HG03439 (cell line): ENCODE results near the gene CLASP1.
"Not testable (repeated sequence)": the region's sequence is repeated elsewhere in the genome, so short reads cannot be mapped to it uniquely, and the experiment has no call there.

ENCODE experiments used
- ATAC-seq: cut with Tn5 transposase; IDR thresholded peaks from one replicate; pipeline ENCODE4 v1.9.1; 2021; ENCODE audit warnings: mild to moderate bottlenecking, moderate library complexity; ENCODE audit not compliant: unreplicated experiment

The CLASP1 gene

DNA sequence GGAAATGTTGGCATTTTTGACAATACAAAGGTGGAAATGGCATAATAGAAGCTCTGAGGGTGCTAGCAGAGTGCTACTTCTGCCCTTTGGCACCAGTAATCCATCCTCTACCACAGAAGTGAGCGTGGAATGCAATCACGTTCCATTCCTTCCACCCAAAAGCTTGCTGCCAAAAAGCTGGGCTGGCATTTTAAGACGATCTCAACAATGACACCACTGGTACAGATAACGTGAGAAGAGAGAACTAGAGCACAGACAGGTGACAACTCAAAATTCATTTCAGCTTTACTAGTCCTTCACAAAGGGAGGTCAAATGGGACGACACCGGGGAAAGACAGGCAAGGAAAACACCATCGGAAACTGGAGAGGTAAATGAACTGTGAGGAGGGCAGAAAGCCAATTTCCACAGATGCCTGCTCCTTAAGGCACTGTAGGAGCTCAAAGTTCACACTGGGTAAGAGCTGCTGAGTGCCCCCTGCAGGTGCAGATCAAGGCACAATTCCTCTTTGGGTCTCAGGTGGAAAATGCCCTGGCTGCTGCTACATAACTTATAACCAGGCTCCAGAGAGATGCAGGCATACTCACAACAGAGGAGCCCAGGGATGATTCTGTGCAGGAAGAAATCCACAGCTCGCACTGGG is 169.3 kb downstream of the CLASP1 start:
- no peak for ATAC-seq

- no peak for ATAC-seq
Observed at GRCh38 chr2:121478996-121479745, 170.1 kb downstream of the CLASP1 start.

DNA sequence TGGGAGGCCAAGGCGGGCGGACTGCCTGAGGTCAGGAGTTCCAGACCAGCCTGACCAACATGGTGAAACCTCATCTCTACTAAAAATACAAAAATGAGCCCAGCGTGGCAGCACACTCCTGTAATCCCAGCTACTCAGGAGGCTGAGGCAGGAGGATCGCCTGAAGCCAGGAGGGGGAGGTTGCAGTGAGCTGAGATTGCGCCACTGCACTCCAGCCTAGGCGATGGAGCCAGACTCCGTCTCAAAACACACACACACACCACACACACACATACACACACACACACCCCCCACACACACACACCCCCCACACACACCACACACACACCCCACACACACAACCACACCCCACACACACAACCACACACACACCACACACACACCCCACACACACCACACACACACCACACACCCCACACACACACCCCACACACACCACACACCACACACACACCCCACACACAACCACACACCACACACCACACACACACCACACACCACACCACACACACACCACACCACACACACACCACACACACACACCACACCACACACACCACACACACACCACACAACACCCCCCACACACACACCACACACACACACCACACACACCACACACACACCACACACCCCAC is 170.8 kb downstream of the CLASP1 start:
- not testable (repeated sequence) for ATAC-seq

- no peak for ATAC-seq
Observed at GRCh38 chr2:121476684-121477083, 172.6 kb downstream of the CLASP1 start.

- ATAC-seq = no peak
Observed at GRCh38 chr2:121475811-121476571, 173.3 kb downstream of the CLASP1 start.

DNA sequence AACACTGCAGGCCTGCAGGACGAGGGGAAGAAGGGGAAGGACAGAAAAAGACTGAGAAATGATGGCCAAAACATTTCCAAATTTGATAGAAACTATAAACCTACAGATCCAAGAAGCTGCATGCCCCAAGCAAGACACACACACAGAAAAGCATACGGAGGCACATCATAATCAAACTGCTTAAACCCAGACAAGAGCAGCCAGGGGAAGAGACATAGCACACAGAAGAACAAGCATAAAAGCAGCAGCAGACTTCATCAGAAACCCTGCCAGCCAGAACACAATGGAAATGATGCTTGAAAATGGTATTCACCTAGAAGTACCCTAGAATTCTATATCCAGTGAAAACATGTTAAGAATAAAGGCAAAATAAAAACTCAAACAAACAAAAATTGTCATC is 175.8 kb downstream of the CLASP1 start:
- no peak for ATAC-seq

GRCh38 chr2:121472470-121472993 is 176.7 kb downstream of the CLASP1 start:
- no peak for ATAC-seq

- ATAC-seq = no peak
Observed at GRCh38 chr2:121471532-121472469, 177.5 kb downstream of the CLASP1 start.

DNA sequence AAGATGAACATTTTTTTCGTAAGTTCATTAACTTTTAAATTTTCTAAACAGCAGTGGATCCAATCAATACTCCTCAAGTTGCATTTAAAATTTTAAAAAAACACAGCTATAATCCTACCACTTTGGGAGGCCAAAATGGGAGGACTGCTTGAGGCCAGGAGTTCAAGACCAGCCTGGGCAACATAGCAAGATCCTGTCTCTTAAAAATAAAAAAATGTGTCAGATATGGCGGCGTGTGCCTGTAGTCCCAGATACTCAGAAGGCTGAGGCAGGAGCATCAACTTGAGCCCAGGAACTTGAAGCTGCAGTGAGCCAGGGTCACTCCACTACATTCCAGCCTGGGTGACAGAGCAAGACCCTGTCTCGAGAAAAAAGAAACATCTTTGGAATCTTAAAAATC is 178.3 kb downstream of the CLASP1 start:
- ATAC-seq = no peak

- no peak for ATAC-seq
Observed at GRCh38 chr2:121469356-121469755, 179.9 kb downstream of the CLASP1 start.

DNA sequence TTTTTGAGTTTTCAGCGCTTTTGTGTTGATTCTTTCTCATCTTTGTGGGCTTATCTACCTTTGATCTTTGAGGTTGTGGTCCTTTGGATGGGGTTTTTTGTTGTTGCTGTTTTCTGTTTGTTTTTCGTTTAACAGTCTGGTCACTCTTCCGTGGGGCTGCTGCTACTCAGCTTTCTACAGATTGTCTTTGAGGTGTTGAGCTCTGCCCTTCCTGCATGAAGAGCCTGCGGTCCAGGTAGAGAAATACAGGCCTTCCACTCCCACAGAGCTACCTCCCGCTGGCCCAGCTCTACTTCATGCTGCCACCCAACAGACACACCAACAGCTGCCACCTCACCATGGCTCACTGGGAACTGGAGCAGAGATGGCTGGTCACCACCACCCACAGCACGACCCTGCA is 180.3 kb downstream of the CLASP1 start:
- no peak for ATAC-seq

DNA sequence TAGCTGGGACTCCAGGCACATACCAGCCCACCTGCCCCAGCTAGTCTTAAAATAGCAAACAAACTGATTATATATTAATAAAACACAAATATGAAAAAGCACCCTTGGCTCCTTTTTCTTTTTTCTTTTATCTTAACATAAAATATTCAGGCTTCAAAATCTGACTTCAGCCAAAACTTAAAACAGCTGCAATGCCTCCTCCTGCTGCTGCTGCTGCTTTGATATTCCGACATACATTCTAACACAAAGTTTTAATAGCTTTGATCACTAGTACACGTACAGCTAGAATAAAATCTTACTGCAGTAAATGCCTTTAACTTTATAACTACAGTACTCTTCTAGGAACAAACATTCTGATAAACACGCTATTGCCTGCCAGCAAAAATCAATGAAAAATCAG is 190.0 kb downstream of the CLASP1 start:
- ATAC-seq = no peak

DNA sequence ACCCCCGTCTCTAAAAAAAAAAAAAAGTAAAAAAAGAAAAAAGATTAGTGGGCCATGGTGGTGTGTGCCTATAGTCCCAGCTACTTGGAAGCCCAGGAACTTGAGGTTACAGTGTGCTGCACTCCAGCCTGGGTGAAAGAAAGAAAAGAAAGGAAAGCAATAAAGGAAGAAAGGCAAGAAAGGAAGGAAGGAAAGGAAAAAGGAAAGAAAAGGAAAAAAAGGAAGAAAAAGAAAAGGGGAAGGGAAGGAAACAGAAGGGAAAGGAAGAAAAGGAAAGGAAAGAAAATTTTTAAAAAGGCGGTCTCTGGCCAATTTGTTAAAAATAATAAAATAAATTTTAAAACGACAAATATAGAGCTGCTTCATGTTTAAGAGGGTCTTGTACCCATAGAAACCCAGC is 192.9 kb downstream of the CLASP1 start:
- ATAC-seq = no peak

- ATAC-seq = no peak
Observed at GRCh38 chr2:121455446-121455845, 193.8 kb downstream of the CLASP1 start.

- no peak for ATAC-seq
Observed at GRCh38 chr2:121454549-121455090, 194.6 kb downstream of the CLASP1 start.

- ATAC-seq = no peak
Observed at GRCh38 chr2:121451398-121451797, 197.9 kb downstream of the CLASP1 start.

- no peak for ATAC-seq
Observed at GRCh38 chr2:121450301-121450700, 199.0 kb downstream of the CLASP1 start.

DNA sequence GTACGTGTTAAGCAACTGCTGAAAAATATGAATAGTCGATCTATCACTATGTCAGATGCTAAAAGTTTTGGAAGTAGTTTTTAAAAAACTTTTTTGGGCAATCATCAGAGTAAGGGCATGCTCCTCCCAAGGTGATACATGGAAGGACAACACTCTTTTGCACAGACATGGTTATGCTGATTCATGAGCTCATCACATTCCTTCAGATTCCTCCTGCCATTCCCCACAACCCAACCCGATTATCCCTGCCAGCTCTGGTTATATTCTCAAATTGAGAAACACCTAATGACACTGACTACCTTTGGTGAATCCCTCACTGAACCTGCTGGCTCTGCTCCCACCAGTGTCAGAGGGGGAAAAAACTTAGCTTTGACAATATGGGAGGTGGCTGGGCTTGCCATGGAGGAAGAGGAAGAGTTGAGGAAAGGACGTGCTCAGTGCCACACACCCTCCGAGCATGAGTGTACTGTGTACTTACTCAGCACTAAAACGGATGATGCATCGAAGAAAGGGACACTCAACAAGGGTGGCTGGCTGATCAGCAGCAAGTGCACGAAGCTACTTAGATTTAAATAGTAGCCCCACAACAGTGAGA is 202.5 kb downstream of the CLASP1 start:
- no peak for ATAC-seq

- no peak for ATAC-seq
Observed at GRCh38 chr2:121442889-121443288, 206.4 kb downstream of the CLASP1 start.
